ENCODE results near the gene TLL1. TPM values are rescaled to one million over a fixed set of nuclear protein-coding genes. Genes with fewer than 3 reads are reported as not detected.

Gene TLL1
- total and polyA plus RNA-seq, 2 experiments from 2014 or later = 0.18 to 2.4 TPM

GRCh38 chr4:165965503-165965902 lies 92.5 kb downstream of the TLL1 start (continued):
- TF ChIP-seq ZNF462 (CRISPR knock-in tag; IDR thresholded peaks at IDR 0.05) (no peak), CTCF (conservative IDR thresholded peaks at IDR 0.05; ENCODE audit: low read depth in 2 of 2) (no peak), EZH2phosphoT487 (IDR thresholded peaks at IDR 0.05; ENCODE audit: unreplicated experiment) (no peak), JUNB (IDR thresholded peaks at IDR 0.05; ENCODE audit: unreplicated experiment) (no peak)

GRCh38 chr4:165966833-165967232 lies 93.8 kb downstream of the TLL1 start:
- no peaks in the 10 kb centered on the region for H3K79me2 ChIP-seq (replicated peaks; ENCODE audit: insufficient read depth)
- H3K4me2 ChIP-seq = no peak overlapping the region
- H2AFZ ChIP-seq = no peak overlapping the region
- H3K4me3 ChIP-seq = no peak overlapping the region
- no peaks in the 10 kb centered on the region for H3K4me1 Mint-ChIP-seq
- H3K36me3 Mint-ChIP-seq (ENCODE audit: low read depth) = peaks cover 19% of the 10 kb centered on the region; the same call in 2 of the 3 replicates
- H4K20me1 ChIP-seq (replicated peaks; ENCODE audit: insufficient read depth) = no peaks in the 10 kb centered on the region
- no peak overlapping the region for H3K27ac Mint-ChIP-seq
- no peak overlapping the region for H3K4me3 Mint-ChIP-seq
- DNase-seq (ENCODE audit: low spot score) (peak; percentile 13), ATAC-seq (no peak)
- no peaks in the 10 kb centered on the region for H3K4me1 ChIP-seq (ENCODE audit: insufficient read depth)
- H3F3A ChIP-seq (replicated peaks; ENCODE audit: low read depth) = no peaks in the 10 kb centered on the region
- peaks cover 26% of the 10 kb centered on the region for H3K9me3 Mint-ChIP-seq
- H3K9me2 ChIP-seq (ENCODE audit: insufficient read depth) = no peaks in the 10 kb centered on the region
- H3K27me3 Mint-ChIP-seq (ENCODE audit: insufficient read depth, low read depth, poor library complexity) = peaks cover 4% of the 10 kb centered on the region
- no peaks in the 10 kb centered on the region for H3K27me3 ChIP-seq (ENCODE audit: insufficient read depth)
- no peak overlapping the region for H3K27ac ChIP-seq (ENCODE audit: low read depth)
- H3K36me3 ChIP-seq (ENCODE audit: insufficient read depth) = 0 out of 2 replicates have a peak, but pooled peaks cover 3% of the 10 kb centered on the region
- TF ChIP-seq ETS1 (IDR thresholded peaks at IDR 0.05) = no peak
- no peak for TF ChIP-seq EZH2 (IDR thresholded peaks at IDR 0.05; ENCODE audit: low read depth, unreplicated experiment)
- TF ChIP-seq EZH2phosphoT487 (IDR thresholded peaks at IDR 0.05; ENCODE audit: unreplicated experiment) = no peak
- TF ChIP-seq POLR2AphosphoS5 (IDR thresholded peaks at IDR 0.05; ENCODE audit: low read depth) = no peak
- TF ChIP-seq CREB1 (CRISPR knock-in tag; IDR thresholded peaks at IDR 0.05; ENCODE audit: low read depth) = no peak
- TF ChIP-seq JUNB (IDR thresholded peaks at IDR 0.05; ENCODE audit: unreplicated experiment) = no peak
- no peak for TF ChIP-seq CTCF (conservative IDR thresholded peaks at IDR 0.05; ENCODE audit: low read depth in 2 of 2)
- TF ChIP-seq ZNF331 (CRISPR knock-in tag; IDR thresholded peaks at IDR 0.05; ENCODE audit: low read depth) = no peak

Data from GM23338 (cell line).